DND-41 (cell line): Measurements from ENCODE around the gene TMC7.

ENCODE experiments used
- ATAC-seq: fragments of 200-7000 bp; cut with Tn5 transposase; 3 replicates; pipeline ENCODE4 v1.9.1; 2021; ENCODE audit warnings: low read depth; ENCODE audit not compliant: insufficient read depth
- DNase-seq: peaks from one replicate; pipeline ENCODE4 v3.0.0-alpha.2; 2020
- H2AFZ ChIP-seq: 2 replicates; pipeline ENCODE4 v1.6.0; 2012; ENCODE audit warnings: low read depth, low read length
- H3K27ac ChIP-seq: 2 replicates; pipeline ENCODE4 v1.5.1; 2012; ENCODE audit warnings: low read length, inconsistent platforms
- H3K27me3 ChIP-seq: fragments of 200-600 bp; sonication (generic); 2 replicates; pipeline ENCODE4 v1.6.0; 2012; ENCODE audit warnings: low read length, mild to moderate bottlenecking, inconsistent platforms; ENCODE audit not compliant: insufficient read depth, poor library complexity
- H3K36me3 ChIP-seq: 2 replicates; pipeline ENCODE4 v1.5.1; 2012; ENCODE audit warnings: low read length, inconsistent platforms; ENCODE audit not compliant: insufficient read depth
- H3K4me1 ChIP-seq: 2 replicates; pipeline ENCODE4 v1.5.1; 2012; ENCODE audit warnings: mild to moderate bottlenecking, low read length; ENCODE audit not compliant: insufficient read depth
- H3K4me2 ChIP-seq: 2 replicates; pipeline ENCODE4 v1.6.0; 2012; ENCODE audit warnings: mild to moderate bottlenecking, moderate library complexity, low read length, inconsistent platforms; ENCODE audit not compliant: insufficient read depth
- H3K4me3 ChIP-seq, 2 experiments: fragments of 200-600 bp in 1 of 2; shearing (Covaris generic) in 1 of 2; 2 replicates each; pipeline ENCODE4 v1.5.1; 2012 to 2016; ENCODE audit warnings: inconsistent platforms in 2 of 2, low read length in 2 of 2, mild to moderate bottlenecking in 2 of 2, low read depth in 1 of 2, moderate library complexity in 1 of 2
- H3K79me2 ChIP-seq: 2 replicates; pipeline ENCODE4 v1.6.0; 2012; ENCODE audit warnings: low read length, inconsistent platforms; ENCODE audit not compliant: insufficient read depth
- H3K9ac ChIP-seq: 2 replicates; pipeline ENCODE4 v1.6.0; 2012; ENCODE audit warnings: low read depth, mild to moderate bottlenecking, inconsistent platforms, low read length, moderate library complexity
- H3K9me3 ChIP-seq: 2 replicates; pipeline ENCODE4 v1.5.1; 2012; ENCODE audit warnings: low read length, moderate library complexity, mild to moderate bottlenecking, inconsistent platforms; ENCODE audit not compliant: insufficient read depth, severe bottlenecking
- H4K20me1 ChIP-seq: 2 replicates; pipeline ENCODE4 v1.6.0; 2012; ENCODE audit warnings: low read length; ENCODE audit not compliant: insufficient read depth
- CTCF ChIP-seq: IDR thresholded peaks from 2 replicates; pipeline ENCODE4 v1.5.1; 2012; ENCODE audit warnings: borderline replicate concordance, low read length, moderate library complexity, mild to moderate bottlenecking; ENCODE audit not compliant: poor library complexity, severe bottlenecking; ENCODE audit errors: extremely low read depth
- EZH2 ChIP-seq: IDR thresholded peaks from 3 replicates; pipeline ENCODE4 v1.6.1; 2012; ENCODE audit warnings: borderline replicate concordance, low read depth, mild to moderate bottlenecking, moderate library complexity, low read length, inconsistent platforms; ENCODE audit not compliant: severe bottlenecking

Gene TMC7

GRCh38 chr16:19075511-19075910 lies 91.8 kb downstream of the TMC7 start:
- DNase-seq (no peak), ATAC-seq (no peak)
- no peak overlapping the region for H3K9ac ChIP-seq
- no peak overlapping the region for H3K27ac ChIP-seq
- no peaks in the 10 kb centered on the region for H3K4me1 ChIP-seq
- H3K36me3 ChIP-seq: peaks cover 34% of the 10 kb centered on the region
- H2AFZ ChIP-seq: no peak overlapping the region
- no peak overlapping the region for H3K4me2 ChIP-seq
- H3K9me3 ChIP-seq: no peaks in the 10 kb centered on the region
- H3K4me3 ChIP-seq: no peak overlapping the region
- no peaks in the 10 kb centered on the region for H3K27me3 ChIP-seq
- no peaks in the 10 kb centered on the region for H4K20me1 ChIP-seq
- no peaks in the 10 kb centered on the region for H3K79me2 ChIP-seq
- TF ChIP-seq EZH2 (no peak), CTCF (no peak)

- no peak overlapping the region for H3K4me2 ChIP-seq
- H3K27me3 ChIP-seq: no peaks in the 10 kb centered on the region
- H3K4me3 ChIP-seq: no peak overlapping the region
- H4K20me1 ChIP-seq: no peaks in the 10 kb centered on the region
- H3K4me1 ChIP-seq: no peaks in the 10 kb centered on the region
- H3K36me3 ChIP-seq: peaks cover 33% of the 10 kb centered on the region
- no peak overlapping the region for H2AFZ ChIP-seq
- no peak overlapping the region for H3K9ac ChIP-seq
- ATAC-seq: no peak
- DNase-seq: no peak
- no peak overlapping the region for H3K27ac ChIP-seq
- no peaks in the 10 kb centered on the region for H3K9me3 ChIP-seq
- TF ChIP-seq CTCF (no peak), EZH2 (no peak)
- H3K79me2 ChIP-seq: no peaks in the 10 kb centered on the region
Measured at GRCh38 chr16:19077879-19078278, 94.1 kb downstream of the TMC7 start.

GRCh38 chr16:19083670-19084069 lies 99.9 kb downstream of the TMC7 start:
- no peaks in the 10 kb centered on the region for H4K20me1 ChIP-seq
- no peak for ATAC-seq
- no peaks in the 10 kb centered on the region for H3K9me3 ChIP-seq
- no peak for DNase-seq
- H3K4me1 ChIP-seq: peaks cover 8% of the 10 kb centered on the region
- peaks cover 4% of the 10 kb centered on the region for H3K27me3 ChIP-seq
- no peaks in the 10 kb centered on the region for H3K79me2 ChIP-seq
- no peak overlapping the region for H3K4me3 ChIP-seq
- TF ChIP-seq EZH2 (no peak), CTCF (no peak)
- H2AFZ ChIP-seq: no peak overlapping the region
- no peak overlapping the region for H3K9ac ChIP-seq
- peaks cover 8% of the 10 kb centered on the region; the same call in 1 of the 2 replicates for H3K36me3 ChIP-seq
- H3K4me2 ChIP-seq: no peak overlapping the region
- H3K27ac ChIP-seq: no peak overlapping the region

- H3K9me3 ChIP-seq: no peaks in the 10 kb centered on the region
- no peak for TF ChIP-seq CTCF
- no peak overlapping the region for H3K4me3 ChIP-seq
- H4K20me1 ChIP-seq: no peaks in the 10 kb centered on the region
- no peak overlapping the region for H2AFZ ChIP-seq
- peaks cover 8% of the 10 kb centered on the region for H3K4me1 ChIP-seq
- H3K79me2 ChIP-seq: no peaks in the 10 kb centered on the region
- H3K36me3 ChIP-seq: peaks cover 3% of the 10 kb centered on the region; the same call in 1 of the 2 replicates
- ATAC-seq: no peak
- H3K9ac ChIP-seq: no peak overlapping the region
- H3K27me3 ChIP-seq: peaks cover 4% of the 10 kb centered on the region
- no peak for DNase-seq
- H3K27ac ChIP-seq: no peak overlapping the region
- H3K4me2 ChIP-seq: no peak overlapping the region
Measured at GRCh38 chr16:19084139-19084538, 100.4 kb downstream of the TMC7 start.
